NCI-H1105 treated with DMSO at 0.1 percent for 48 hours (cell line): Measurements from ENCODE around the gene LBHD1.
"Not testable (repeated sequence)": the region's sequence is repeated elsewhere in the genome, so short reads cannot be mapped to it uniquely, and the experiment has no call there.

Experiments used
- DNase-seq: peaks from one replicate; lab custom pipeline; 2025; lab: John Stamatoyannopoulos, UW

Gene LBHD1

GRCh38 chr11:62664405-62665074 lies 7.5 kb downstream of the LBHD1 start:
- peak; percentile 66 for DNase-seq

- no peak for DNase-seq
Observed at GRCh38 chr11:62656796-62657429, 15.2 kb downstream of the LBHD1 start.

- DNase-seq, result no peak
Observed at GRCh38 chr11:62654297-62654696, 17.8 kb downstream of the LBHD1 start.

GRCh38 chr11:62652161-62653006 lies 19.7 kb downstream of the LBHD1 start:
- no peak for DNase-seq

GRCh38 chr11:62650283-62650682 lies 21.8 kb downstream of the LBHD1 start:
- not testable (repeated sequence) for DNase-seq

- DNase-seq, result no peak
Observed at GRCh38 chr11:62649486-62649885, 22.6 kb downstream of the LBHD1 start.

GRCh38 chr11:62648967-62649364 lies 23.1 kb downstream of the LBHD1 start:
- DNase-seq, result no peak

GRCh38 chr11:62648185-62648966 lies 23.7 kb downstream of the LBHD1 start:
- DNase-seq, result no peak

- no peak for DNase-seq
Observed at GRCh38 chr11:62647609-62648005, 24.5 kb downstream of the LBHD1 start.

GRCh38 chr11:62646825-62647608 lies 25.1 kb downstream of the LBHD1 start:
- DNase-seq, result no peak

GRCh38 chr11:62645946-62646824 lies 25.9 kb downstream of the LBHD1 start, which contains the start of gene GANAB:
Gene GANAB (minus strand): TSS chr11:62646613. CDS start chr11:62646599, 14 bp downstream.
- peak; percentile 97 for DNase-seq

- no peak for DNase-seq
Observed at GRCh38 chr11:62645671-62645945, 26.5 kb downstream of the LBHD1 start.

GRCh38 chr11:62644220-62644619 lies 27.8 kb downstream of the LBHD1 start:
- DNase-seq, result no peak

GRCh38 chr11:62632492-62632891 lies 39.6 kb downstream of the LBHD1 start:
- no peak for DNase-seq

GRCh38 chr11:62627713-62628112 lies 44.4 kb downstream of the LBHD1 start:
- no peak for DNase-seq

- no peak for DNase-seq
Observed at GRCh38 chr11:62622476-62623089, 49.5 kb downstream of the LBHD1 start.

GRCh38 chr11:62621567-62622470 lies 50.2 kb downstream of the LBHD1 start, which contains the start of gene B3GAT3:
Gene B3GAT3 (minus strand): TSS chr11:62621986. CDS start chr11:62621947, 39 bp downstream.
- peak; percentile 98 for DNase-seq

- DNase-seq, result no peak
Observed at GRCh38 chr11:62621027-62621566, 51.0 kb downstream of the LBHD1 start.
